ENCODE data around the gene DOK5. TPM values are rescaled to one million over a fixed set of nuclear protein-coding genes. Genes with fewer than 3 reads are reported as not detected.

The DOK5 gene
- total and polyA plus RNA-seq, 9 of the 15 experiments (the other 6 are each of a cell fraction or from before 2014, with no cell fraction given) = not detected

DNA sequence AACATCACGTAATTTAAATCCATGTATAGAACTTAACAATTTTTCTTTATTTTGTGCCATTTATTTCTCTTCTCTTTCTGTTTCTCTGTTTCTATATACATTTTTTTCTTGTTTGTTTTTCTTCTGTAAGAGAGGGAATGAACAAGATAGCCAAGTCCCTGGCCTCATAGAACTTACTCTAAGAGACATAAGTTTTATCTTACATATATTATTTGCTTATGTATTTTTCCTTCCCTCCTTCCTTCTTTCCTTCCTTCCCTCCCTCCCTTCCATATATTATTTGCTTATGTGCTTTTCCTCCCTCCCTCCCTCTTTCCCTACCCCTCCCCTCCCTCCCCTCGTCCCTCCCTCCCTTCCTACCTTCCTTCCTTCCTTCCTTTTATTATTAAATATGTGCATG, 13.0 kb downstream of the DOK5 start:
- ChIA-PET POLR2A (no interaction called here), CTCF (ENCODE audit: low intra/inter-chr PET ratio) (no interaction called here)
- no TSS peak for BruUV-seq (replicated peaks)
- H3K27me3 ChIP-seq (ENCODE audit: control insufficient read depth in 2 of 2, insufficient read depth in 2 of 2, low read length in 2 of 2) = no peaks in the 10 kb centered on the region
- no peak overlapping the region for H2AFZ ChIP-seq (ENCODE audit: low read depth, low read length)
- no peak overlapping the region for H3K4me2 ChIP-seq (ENCODE audit: insufficient read depth, low read length)
- no peak overlapping the region for H3K9ac ChIP-seq (ENCODE audit: insufficient read depth in 1 of 2, low read depth in 2 of 2, low read length in 2 of 2)
- in situ Hi-C loops (cut with MboI) = no loop called here
- TF ChIP-seq SREBF1 (IDR thresholded peaks at IDR 0.05; ENCODE audit: borderline replicate concordance, low read depth, low read length) (no peak), CBFA2T3 (IDR thresholded peaks at IDR 0.05) (no peak), POLR2AphosphoS5 (IDR thresholded peaks at IDR 0.05; ENCODE audit: control insufficient read depth, insufficient read depth, low read depth, low read length) (no peak), FOXJ2 (tag; IDR thresholded peaks at IDR 0.05) (no peak), MEF2D (tag; conservative IDR thresholded peaks at IDR 0.05; ENCODE audit: low read depth) (no peak), CBX8 (IDR thresholded peaks at IDR 0.05; ENCODE audit: borderline replicate concordance, extremely low read depth, low read depth, low read length, poor library complexity, severe bottlenecking) (no peak), SMARCE1 (IDR thresholded peaks at IDR 0.05) (no peak), EHMT2 (IDR thresholded peaks at IDR 0.05) (no peak), TFAM (CRISPR knock-in tag; conservative IDR thresholded peaks at IDR 0.05) (no peak), ZFP36 (IDR thresholded peaks at IDR 0.05; ENCODE audit: low read depth, low read length, partially characterized antibody) (no peak), ZNF197 (CRISPR knock-in tag; IDR thresholded peaks at IDR 0.05; ENCODE audit: low read depth) (no peak), ZFP1 (CRISPR knock-in tag; IDR thresholded peaks at IDR 0.05) (no peak), ETS2 (tag; IDR thresholded peaks at IDR 0.05; ENCODE audit: borderline replicate concordance, poor library complexity, severe bottlenecking) (no peak), ZNF143 (CRISPR knock-in tag; IDR thresholded peaks at IDR 0.05) (no peak), PCBP1 (IDR thresholded peaks at IDR 0.05; ENCODE audit: low read depth, low read length, poor library complexity, severe bottlenecking) (no peak)
- TF ChIP-seq, protein P1, sequence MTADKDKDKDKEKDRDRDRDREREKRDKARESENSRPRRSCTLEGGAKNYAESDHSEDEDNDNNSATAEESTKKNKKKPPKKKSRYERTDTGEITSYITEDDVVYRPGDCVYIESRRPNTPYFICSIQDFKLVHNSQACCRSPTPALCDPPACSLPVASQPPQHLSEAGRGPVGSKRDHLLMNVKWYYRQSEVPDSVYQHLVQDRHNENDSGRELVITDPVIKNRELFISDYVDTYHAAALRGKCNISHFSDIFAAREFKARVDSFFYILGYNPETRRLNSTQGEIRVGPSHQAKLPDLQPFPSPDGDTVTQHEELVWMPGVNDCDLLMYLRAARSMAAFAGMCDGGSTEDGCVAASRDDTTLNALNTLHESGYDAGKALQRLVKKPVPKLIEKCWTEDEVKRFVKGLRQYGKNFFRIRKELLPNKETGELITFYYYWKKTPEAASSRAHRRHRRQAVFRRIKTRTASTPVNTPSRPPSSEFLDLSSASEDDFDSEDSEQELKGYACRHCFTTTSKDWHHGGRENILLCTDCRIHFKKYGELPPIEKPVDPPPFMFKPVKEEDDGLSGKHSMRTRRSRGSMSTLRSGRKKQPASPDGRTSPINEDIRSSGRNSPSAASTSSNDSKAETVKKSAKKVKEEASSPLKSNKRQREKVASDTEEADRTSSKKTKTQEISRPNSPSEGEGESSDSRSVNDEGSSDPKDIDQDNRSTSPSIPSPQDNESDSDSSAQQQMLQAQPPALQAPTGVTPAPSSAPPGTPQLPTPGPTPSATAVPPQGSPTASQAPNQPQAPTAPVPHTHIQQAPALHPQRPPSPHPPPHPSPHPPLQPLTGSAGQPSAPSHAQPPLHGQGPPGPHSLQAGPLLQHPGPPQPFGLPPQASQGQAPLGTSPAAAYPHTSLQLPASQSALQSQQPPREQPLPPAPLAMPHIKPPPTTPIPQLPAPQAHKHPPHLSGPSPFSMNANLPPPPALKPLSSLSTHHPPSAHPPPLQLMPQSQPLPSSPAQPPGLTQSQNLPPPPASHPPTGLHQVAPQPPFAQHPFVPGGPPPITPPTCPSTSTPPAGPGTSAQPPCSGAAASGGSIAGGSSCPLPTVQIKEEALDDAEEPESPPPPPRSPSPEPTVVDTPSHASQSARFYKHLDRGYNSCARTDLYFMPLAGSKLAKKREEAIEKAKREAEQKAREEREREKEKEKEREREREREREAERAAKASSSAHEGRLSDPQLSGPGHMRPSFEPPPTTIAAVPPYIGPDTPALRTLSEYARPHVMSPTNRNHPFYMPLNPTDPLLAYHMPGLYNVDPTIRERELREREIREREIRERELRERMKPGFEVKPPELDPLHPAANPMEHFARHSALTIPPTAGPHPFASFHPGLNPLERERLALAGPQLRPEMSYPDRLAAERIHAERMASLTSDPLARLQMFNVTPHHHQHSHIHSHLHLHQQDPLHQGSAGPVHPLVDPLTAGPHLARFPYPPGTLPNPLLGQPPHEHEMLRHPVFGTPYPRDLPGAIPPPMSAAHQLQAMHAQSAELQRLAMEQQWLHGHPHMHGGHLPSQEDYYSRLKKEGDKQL (CRISPR knock-in tag; IDR thresholded peaks at IDR 0.05; ENCODE audit: borderline replicate concordance) = no peak
- TF ChIP-seq, protein P2, sequence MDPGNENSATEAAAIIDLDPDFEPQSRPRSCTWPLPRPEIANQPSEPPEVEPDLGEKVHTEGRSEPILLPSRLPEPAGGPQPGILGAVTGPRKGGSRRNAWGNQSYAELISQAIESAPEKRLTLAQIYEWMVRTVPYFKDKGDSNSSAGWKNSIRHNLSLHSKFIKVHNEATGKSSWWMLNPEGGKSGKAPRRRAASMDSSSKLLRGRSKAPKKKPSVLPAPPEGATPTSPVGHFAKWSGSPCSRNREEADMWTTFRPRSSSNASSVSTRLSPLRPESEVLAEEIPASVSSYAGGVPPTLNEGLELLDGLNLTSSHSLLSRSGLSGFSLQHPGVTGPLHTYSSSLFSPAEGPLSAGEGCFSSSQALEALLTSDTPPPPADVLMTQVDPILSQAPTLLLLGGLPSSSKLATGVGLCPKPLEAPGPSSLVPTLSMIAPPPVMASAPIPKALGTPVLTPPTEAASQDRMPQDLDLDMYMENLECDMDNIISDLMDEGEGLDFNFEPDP (CRISPR knock-in tag; IDR thresholded peaks at IDR 0.05) = no peak
- H3K36me3 ChIP-seq (ENCODE audit: control insufficient read depth, insufficient read depth, low read length) = no peaks in the 10 kb centered on the region
- intact Hi-C loops (cut with micrococcal nuclease) = no loop called here
- no peaks in the 10 kb centered on the region for H3K79me2 ChIP-seq (ENCODE audit: control insufficient read depth, insufficient read depth, low read length)
- ATAC-seq = no peak
- no peak overlapping the region for H3K4me3 ChIP-seq
- no peak for FAIRE-seq
- WGBS (ENCODE audit: insufficient coverage, low coverage, missing lambda C conversion rate) = 0% methylated on average over 1 of the region's 2 CpGs
- H3K27ac ChIP-seq (ENCODE audit: extremely low read depth, low read depth, low read length) = no peak overlapping the region
- no peaks in the 10 kb centered on the region for H3K4me1 ChIP-seq (replicated peaks in 1 of 2; ENCODE audit: control insufficient read depth in 2 of 2, insufficient read depth in 2 of 2, low read length in 2 of 2)
- H4K20me1 ChIP-seq (replicated peaks; ENCODE audit: control insufficient read depth, insufficient read depth, low read length) = no peaks in the 10 kb centered on the region
- no peaks in the 10 kb centered on the region; the same call in 1 of the 2 replicates for H3K9me3 ChIP-seq (replicated peaks; ENCODE audit: control insufficient read depth, insufficient read depth, low read depth, low read length)
- no peaks in the 10 kb centered on the region for H3K9me1 ChIP-seq (ENCODE audit: control insufficient read depth, insufficient read depth, low read length)
- DNase-seq (ENCODE audit: extremely low read depth in 1 of 4, low spot score in 3 of 4) = no peak

Measured in K562 (cell line).